Activated naive CD4-positive, alpha-beta T cell (primary cell): ENCODE results near the gene GALNT9.

Source experiments
- DNase-seq, 4 experiments: peaks; one replicate each; lab custom pipeline; 2025; lab: John Stamatoyannopoulos, UW

The GALNT9 gene

DNA sequence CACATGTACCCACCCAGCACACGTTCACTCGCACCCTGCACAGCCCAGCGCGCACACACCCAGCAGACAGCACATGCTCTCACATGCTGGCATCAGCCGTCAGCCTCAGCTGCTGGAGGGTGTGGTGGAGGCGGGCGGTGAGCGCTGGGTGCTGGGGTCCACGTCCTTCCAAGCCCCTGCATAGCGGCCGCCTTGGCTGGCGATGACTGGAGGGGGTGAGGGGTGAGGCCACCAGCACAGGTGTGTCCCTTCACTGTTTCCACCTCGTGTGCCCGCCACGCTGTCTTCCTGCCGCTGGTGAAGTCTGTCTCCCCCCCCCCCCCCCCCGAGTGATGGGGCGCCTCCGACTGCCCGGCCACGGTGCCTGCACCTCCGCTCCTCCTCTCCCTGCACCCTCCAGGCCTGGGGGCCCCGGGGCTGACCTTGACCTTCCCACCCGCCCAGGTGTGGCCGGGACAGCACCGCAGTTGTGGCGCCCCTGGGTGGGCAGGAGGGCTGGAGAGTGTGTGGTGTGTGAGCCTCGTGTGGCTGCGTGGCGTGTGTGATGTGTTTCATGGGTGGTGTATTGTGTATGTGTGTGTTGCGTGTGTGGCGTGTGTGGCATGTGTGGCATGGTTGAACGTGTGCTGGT lies 147.7 kb downstream of the GALNT9 start:
- no peak for DNase-seq

DNA sequence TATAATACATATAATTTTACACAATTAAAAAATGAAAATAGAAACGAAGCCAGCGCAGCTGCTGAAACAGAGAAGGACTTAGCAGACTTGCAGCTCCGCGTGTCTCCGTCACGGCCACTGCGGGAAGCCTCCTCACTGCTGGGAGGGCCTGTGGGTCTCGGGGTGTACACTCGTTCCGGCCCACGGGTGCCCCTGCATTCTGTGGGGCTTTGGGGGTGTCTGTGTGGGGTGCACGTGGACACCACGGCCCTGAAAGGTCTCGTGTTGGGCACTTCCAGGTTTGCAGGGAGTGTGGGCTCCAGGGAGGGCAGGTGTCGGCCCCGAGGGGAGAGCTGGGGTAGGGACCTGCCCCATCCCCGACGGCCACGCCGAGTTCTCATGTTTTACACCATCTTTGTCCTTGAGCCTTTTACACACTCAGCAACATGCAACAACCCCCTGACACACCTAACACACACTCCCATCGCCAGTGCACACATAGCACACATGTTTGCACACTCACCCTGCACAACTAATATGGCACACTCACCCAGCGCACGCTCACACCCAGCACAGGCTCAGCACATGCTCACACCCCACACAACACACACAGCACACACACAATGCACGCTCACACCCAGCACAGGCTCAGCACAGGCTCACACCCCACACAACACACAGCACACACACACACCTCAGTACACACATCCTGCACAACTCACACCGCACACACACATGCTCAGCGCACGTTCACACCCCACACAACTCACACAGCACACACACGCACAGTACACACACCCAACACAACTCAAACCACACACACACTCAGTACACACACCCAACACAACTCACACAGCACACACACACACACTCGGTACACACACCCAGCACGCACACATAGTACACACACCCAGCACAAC lies 148.5 kb downstream of the GALNT9 start:
- no peak for DNase-seq

DNA sequence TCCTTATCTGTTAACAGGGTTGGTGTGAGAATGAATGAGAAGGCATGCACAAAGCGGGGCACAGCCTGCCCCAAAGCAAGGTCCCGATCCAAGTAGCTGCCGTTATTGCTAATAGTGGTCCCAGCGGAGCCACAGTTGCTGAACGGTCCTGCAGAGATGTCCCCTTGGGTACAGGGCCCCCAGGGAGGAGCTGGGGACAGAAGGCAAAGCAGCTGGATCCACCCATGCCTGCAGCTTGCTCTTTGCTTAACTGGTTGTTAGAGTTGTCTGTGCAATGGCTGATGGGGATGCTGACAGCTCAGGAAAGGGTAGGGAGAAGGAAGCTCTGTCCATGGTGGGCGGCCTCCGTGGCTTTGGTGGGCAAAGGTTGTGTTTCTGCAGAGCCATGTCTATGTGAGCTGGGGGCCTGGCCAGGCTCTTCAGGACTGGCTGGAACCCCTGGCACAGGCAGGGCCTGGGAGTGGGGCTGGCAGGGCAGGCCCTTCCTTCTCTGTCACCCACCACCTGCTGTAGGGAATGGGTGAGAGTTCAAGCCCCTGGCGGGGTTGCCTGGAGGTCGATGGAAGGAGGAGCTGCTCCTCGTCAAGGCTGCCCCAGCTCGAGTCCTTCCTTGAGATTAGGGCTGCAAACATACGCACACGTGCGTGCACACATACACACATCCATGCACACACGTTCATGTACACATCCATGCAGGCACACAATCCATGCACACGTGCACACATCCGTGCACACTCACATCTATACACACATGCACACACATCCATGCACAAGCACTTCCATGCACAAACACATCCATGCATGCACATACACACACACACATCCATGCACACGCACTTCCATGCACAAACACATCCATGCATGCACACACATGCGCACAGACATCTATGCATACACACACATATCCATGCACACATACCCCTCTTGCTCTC lies 149.7 kb downstream of the GALNT9 start:
- DNase-seq: no peak

DNA sequence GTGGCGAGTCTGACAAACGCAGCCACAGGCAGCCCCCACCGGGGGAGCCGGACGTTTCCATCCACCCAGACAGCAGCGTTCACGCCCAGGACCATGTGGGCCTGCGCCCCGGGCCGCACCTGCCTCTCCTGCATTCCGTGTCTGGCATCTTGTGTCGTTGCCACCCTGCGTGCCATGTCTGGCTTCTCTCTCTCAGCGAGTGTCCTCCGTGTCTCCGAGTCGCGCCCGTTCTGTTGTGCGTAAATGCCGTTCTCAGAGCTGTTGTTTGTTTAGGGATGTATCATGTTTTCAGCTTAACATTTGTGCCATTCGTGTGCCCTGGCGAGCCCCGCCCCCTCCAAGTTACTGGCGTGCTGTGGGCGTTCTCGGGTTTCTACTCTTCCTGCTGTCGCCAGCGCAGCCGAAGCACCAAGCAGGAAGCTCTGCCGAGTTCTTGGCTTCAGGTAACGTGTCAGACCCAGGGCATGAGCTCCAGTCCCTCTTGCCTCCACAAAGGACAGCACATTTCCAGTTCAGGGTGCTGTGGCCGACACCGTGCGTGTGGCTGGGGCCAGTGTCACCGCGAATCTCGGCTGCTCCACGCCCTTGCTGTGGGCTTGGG lies 150.5 kb downstream of the GALNT9 start:
- peak in 2 of 4 experiments; percentile 20 to 48 for DNase-seq

DNA sequence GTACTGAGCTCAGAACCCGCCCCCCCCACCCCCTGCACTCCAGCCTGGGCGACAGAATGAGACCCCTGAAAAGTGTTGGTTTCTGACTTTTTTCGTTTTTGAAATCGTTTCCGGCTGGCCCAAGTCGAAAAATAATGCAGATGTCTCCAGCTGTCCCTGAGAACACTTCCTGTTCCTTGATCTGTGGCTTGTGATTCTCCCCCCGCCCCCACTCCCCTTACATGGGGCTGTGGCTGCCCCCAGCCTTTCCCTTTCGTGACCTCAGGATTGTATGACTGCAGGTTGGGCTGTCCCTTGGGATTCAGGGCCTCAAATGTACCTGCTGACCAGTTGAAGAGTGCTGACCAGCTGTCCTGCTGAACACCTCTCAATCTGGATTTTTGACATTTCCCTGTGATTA lies 151.1 kb downstream of the GALNT9 start:
- no peak for DNase-seq

DNA sequence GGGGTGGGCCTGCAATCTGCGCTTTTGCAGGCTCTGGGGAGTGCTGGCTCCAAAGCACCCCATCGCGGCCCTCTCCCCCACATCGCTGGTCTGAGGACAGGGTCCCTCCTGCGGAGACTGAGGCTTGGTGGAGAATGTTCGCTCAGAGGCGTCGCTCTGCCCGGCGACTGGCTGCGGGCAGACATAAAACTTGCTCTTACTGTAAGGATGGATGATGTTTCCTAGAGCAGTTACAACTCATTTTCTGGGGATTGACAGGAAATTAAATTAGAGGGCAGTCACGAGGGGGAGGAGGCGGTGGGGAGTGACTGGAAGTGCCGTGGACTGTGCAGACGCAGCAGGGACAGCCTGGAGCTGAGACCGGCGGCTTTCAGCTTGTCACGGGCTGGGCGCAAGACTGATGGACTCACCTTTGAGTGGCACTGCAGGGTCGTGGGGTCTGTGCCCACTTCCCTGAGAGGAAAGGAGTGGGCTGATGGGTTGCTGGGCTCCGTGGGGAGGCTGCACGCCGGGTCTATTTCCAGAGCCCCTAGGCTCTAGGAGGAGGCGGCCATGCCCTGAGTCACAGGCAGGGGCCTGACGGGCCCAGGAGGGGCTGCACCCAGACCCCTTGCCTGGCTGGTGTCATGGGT lies 152.4 kb downstream of the GALNT9 start:
- no peak for DNase-seq

DNA sequence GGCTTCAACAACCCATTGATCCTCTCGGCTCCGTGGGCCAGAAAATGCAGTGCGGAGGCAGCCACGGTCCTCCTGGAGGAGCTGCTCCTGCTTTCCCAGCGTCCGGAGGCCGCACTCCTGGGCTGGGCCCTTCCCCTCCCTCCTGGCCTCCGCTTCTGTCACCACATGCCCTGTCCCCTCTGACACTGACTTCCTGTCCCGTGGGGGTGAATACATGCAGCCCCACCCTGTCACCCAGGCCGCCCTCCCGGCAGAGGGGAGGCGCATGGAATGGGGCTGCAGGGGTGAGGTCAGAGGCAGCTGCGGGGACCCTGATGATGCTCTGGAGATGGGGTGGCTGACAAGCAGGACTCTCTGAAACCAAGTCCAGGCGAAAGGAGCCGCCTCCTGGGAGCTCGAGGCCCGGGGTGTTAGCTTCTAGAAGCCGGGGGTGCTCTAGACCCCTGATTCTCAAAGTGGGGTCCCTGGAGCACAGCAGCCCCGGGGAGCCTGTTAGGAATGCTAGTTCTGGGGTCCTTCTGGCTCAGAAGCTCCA lies 152.9 kb downstream of the GALNT9 start:
- DNase-seq: no peak

DNA sequence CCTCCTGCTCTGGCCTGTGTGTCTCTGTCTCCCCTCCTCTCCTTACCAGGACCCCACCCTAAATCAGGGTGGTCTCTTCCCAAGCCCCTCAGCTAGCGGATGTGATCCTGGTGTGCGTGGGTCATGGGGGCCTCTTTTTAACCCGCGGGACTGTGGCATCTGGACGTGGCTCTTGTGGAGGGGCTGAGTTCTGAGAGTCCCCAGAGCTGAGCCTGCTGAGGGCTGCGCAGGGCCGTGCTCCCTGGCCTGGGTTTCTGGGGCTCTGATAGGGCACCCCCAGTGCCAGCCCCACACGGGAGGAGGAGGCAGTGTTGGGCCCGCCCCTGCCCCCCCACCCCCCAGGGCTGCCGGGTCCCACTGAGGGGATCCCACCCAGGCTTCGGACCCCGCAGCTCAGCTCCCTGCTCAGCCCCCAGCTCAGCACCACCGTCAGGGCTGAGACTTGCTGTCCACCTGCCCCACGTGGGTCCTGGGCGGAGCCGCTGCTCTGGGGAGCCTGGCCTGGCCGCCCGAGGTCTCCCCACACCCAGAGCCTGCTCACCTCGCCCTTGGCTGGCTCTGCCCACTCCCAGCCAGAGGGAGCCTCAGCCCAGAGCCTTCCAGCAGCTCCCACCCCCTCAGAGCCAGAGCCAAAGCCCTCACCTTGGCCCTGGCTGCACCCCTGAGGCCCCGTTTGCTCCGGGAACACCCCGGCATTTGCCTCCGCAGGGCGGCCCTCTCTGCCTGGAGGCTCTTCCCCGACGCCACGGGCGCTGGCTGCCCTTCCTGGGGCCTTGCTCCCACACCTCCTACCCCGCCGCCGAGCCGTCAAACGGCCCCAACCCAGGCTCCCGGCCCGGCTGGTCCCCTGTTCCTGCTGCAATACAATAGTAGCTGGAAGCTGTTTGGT lies 153.6 kb downstream of the GALNT9 start:
- no peak for DNase-seq

DNA sequence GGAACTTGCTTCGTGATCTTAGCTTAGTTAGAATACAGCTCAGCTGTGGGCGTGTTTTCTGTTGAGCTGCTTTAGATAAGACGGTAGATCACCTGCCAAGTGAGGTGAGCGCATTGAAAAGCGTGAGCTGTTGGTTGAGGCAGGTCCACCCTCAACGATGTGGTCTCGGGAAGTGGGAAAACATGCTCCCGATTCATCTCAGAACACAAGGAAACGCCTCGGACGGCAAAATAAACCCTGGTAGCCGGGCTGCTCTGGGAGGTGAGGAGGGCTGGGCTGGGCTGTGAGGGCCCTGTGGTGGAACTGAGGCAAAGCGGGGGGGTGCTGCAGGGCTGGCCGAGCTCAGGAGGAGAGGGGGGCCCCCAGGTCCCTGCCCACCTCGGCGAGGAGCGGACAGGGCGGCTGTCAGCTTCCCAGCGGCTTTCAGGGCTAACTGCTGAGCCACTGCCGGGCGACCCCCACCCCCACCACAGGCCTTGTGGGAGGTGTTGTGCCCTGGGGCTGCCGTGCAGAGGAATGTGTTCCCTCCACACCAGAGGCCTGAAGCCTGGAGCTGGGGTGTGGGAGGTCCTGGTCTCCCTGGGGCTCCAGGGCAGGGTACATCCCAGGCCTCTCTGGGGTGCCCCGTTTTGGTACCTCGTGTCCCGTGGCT lies 154.4 kb downstream of the GALNT9 start:
- DNase-seq: no peak

DNA sequence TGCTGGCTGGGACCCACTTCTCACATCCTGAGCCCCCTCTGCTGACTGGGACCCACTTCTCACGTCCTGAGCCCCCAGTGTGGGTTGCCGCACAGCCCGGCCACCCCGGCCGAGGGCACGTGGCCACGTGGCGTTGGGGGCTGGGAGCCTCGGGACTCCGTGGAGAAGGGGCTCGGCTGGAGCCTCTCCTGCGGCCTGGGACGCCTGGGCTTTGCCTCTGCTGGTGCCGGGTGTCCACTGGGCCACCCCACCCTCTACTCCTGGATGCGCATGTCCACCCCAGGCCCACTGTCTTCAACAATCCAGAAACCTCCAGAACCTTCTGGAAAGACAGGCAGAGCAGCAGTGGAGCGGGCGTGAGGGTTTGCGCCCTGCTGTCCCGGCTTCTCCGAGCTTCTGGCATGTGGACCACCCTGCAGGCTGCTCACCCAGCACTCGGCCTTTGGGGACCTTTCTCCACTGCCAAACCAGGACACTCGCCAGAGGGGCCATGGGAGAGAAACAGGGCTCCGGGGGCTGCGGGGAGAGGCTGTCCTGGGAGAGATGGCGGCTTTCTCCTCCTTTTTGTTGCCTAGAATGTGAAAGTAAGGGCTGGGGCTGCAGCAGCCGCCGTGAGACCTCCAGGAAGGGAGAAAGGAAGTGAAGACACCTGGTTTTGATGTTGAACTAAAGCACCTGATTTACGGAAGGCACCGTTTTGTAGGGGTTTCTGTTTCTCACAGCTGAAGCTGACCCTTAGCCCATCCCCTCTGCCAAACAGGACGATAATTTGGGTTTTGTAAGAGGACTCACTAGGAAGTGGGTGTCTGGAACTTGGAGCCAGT lies 155.2 kb downstream of the GALNT9 start:
- DNase-seq: no peak

DNA sequence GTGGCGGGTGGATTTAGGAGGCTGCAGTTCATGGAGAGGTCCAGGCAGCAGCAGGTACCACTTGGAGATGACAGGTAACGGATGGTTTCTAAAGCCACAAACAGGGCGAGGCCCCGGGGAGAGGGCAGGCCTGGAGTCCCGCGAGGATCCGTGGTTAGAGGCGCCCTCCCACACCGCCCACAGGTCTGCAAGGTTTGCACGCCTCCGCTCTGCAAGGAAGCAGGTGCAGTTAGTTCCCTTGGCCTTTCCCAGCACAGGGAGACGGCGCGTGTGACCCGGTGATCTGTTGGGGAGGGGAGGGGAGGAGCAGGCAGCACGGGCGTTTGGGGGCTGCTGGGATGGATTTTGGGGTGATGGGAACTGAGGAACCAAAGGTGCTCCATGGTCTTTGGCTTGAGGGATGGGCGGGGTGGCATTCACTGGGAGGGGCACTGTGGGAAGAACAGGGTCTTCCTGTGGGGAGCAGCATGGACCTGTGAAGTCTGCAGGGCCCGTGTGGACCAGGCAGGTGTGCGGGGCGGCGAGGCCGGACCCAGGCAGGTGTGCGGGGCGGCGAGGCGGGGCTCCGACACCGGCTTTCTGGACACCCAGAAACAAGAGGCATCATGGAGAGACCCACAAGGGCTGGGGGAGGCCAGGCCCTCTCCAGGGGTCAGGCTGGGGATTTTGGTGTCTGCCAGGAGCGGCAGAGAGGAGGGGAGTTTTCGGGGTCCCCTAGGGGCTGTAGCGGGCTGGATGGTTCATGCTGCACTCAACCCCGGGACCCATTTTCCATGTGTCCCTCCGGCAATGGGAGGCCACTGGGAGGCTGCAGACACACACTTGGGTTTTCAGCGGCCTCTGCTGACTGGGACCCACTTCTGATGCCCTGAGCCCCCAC lies 156.0 kb downstream of the GALNT9 start:
- peak in 1 of 4 experiments; percentile 19 for DNase-seq

DNA sequence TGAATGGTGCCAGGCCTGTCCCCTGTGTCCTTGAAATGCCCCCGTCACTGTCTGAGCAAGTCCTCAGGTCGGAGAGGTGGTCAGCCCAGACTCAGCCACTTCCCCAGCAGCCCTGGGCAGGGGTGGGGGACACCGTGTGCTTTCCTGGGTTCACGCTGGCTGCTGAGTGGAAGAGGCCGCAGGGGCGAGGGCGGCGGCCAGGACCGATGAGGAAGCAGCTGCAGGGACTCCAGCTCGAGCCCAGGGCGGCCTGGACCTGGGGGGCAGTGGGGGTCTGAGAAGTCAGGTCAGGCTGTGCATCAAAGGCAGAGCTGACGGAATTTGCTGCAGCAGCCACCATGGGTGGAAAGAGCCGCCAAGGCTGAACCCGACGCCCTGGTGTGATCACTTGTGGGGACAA lies 156.8 kb downstream of the GALNT9 start:
- no peak for DNase-seq

DNA sequence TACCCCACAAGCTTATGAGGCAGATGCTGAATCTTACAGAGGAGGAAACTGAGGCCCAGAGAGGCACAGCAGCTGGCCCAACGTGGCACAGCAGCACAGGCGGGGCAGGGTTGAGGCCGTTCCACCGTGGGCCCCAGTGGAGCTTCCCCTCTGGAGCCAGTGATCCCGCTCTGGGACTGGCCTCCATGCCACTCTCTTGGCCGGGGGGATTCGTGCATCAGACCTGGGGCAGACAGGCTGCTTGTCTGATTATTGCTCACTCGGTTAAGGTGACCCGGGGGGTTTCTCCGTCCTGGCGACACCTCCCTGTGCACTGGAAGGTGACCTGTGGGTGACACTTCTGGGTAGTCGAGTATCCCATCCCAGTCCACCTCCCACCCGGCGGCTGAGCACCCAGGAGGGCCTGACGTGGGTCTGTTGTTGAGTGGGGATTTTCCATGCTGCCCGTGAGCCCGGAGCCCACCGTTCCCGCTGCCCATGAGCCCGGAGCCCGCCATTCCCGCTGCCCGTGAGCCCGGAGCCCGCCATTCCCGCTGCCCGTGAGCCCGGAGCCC lies 157.3 kb downstream of the GALNT9 start:
- DNase-seq: no peak

DNA sequence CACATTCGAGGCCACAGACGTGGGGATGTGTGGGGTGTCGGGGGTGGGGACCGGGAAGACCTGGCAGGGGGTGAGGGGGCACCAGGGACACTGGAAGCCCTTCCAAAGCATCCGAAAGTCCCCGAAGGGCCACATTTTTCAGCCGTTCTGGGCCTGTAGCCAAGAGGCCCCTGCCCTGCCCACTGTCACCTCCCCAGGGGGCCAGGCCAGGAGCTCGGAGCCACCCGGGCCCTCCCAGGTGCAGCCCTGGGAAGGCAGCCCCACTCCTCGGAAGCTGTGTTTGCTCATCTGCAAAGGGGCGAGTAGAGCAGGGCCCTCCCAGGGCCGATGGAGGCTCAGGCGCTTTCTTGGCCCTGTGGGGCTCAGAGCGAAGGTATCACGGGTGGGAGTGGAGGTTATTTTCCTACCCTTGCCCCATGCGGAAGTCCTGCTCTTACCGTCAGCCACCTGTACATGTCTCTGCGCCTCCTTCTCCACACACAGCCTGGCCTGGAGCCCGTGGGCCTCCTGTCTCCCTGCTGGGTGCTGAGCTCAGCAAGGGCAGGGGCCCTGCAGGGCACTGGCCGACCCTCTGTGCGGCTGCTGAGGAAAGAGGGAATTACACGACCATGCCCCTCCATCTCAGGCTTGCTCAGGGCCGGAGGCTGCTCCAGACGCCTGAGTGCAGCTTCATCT lies 158.0 kb downstream of the GALNT9 start:
- no peak for DNase-seq

DNA sequence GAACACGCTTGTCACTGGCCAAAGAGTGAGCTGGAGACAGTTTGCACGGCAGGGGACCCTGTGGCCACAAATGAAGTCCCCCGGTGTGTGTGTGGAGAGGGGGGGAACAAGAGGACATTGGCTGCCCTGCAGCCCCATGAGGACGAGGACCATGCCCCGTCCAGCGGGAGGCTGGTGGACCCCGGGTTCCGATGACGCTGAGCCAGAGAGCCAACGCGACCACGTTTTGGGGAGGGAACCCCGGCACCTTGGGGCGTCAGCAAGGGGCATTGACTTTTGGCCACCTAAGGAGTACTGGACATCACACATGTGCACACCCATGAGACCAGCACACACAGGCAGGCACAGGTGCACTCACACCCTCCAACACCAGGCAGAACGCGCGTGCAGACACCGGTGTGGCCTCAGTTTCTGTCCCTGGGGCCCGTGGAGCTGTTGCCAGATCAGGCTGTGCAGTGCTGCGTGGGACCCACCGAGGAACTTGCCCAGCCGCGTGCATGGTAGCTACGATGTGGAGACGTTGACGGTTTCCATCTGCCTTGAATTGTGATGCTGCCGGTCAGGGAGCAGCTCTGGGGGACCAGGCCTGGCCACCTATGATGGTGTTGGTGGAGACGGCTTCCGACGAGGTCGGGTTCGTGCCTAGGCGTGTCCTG lies 158.6 kb downstream of the GALNT9 start:
- no peak for DNase-seq

DNA sequence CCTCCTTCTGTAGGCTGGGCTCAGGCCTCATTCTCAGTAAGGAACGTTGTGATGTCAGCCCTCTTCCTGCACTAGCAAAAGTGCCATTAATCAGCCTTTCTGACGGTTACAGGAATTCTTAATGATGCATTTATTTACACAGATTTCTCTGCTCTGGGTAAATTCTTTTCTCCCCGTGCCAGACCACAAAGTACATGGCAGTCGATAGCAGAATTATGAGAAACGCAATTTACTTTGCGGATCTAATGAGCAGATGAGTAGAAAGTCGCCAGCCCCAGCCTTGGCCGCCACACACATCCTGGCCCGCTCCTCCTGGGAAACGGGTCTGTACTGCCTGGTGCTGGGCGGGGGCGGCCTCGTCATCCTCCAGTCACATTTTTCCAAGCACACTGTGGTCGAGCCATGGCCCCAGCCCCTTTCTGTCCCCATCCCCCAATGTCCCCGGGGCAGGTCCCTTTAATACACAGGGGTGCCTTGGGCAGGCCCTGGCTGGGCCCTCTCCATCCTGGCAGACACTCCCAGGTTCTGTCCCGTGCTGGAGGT lies 159.2 kb downstream of the GALNT9 start:
- no peak for DNase-seq
